ENCODE measurements around the gene PCTP.

GRCh38 chr17:55794725-55795482 lies 44.1 kb downstream of the PCTP start:
- TF ChIP-seq GATA2 (IDR thresholded peaks at IDR 0.05; ENCODE audit: low read depth, low read length), result no peak
- no peak for TF ChIP-seq GATA3 (IDR thresholded peaks at IDR 0.05; ENCODE audit: low read depth, low read length)
